Activated CD8-positive, alpha-beta memory T cell treated with anti-CD3 and anti-CD28 coated beads for 24 hours (primary cell): ENCODE data around the gene SHISA8.
"Not testable (repeated sequence)": the region's sequence is repeated elsewhere in the genome, so short reads cannot be mapped to it uniquely, and the experiment has no call there.

Experiments
- DNase-seq: peaks from one replicate; pipeline ENCODE4 v3.0.0-alpha.2; 2020

SHISA8 gene

GRCh38 chr22:41915035-41915785, at the start of gene SHISA8:
TSS of gene SHISA8 (minus strand) at chr22:41915074. CDS start at chr22:41914667, 407 bp downstream.
- peak; percentile 78 for DNase-seq

- DNase-seq: no peak
These were observed 49.2 kb upstream of the SHISA8 start for GRCh38 chr22:41964112-41964491.

- DNase-seq: no peak
These were observed 48.7 kb upstream of the SHISA8 start for GRCh38 chr22:41963453-41964111.

- DNase-seq: no peak
These were observed 43.2 kb upstream of the SHISA8 start for GRCh38 chr22:41957941-41958556.

GRCh38 chr22:41952713-41953112, 37.8 kb upstream of the SHISA8 start:
- no peak for DNase-seq

- DNase-seq: no peak
These were observed 37.1 kb upstream of the SHISA8 start, which contains the start of gene SMIM45 for GRCh38 chr22:41951898-41952474. TSS of gene SMIM45 (plus strand) at chr22:41952150.

- DNase-seq: no peak
These were observed 34.6 kb upstream of the SHISA8 start for GRCh38 chr22:41949297-41949965.

GRCh38 chr22:41948928-41949296, 34.0 kb upstream of the SHISA8 start:
- DNase-seq: not testable (repeated sequence)

- DNase-seq: no peak
These were observed 33.3 kb upstream of the SHISA8 start for GRCh38 chr22:41948142-41948541.

GRCh38 chr22:41947424-41948080, 32.7 kb upstream of the SHISA8 start:
- no peak for DNase-seq

GRCh38 chr22:41946629-41947423, 32.0 kb upstream of the SHISA8 start, which contains the start of gene CENPM:
TSS of gene CENPM (minus strand) at chr22:41947152. CDS start at chr22:41947076, 76 bp downstream.
- DNase-seq: peak; percentile 98

GRCh38 chr22:41943661-41944209, 28.9 kb upstream of the SHISA8 start:
- no peak for DNase-seq

- peak; percentile 92 for DNase-seq
These were observed 26.2 kb upstream of the SHISA8 start for GRCh38 chr22:41940832-41941765.

GRCh38 chr22:41939981-41940831, 25.3 kb upstream of the SHISA8 start:
- peak; percentile 91 for DNase-seq

GRCh38 chr22:41936894-41937169, 22.0 kb upstream of the SHISA8 start:
- DNase-seq: no peak

GRCh38 chr22:41935509-41935908, 20.6 kb upstream of the SHISA8 start:
- DNase-seq: no peak

GRCh38 chr22:41935015-41935351, 20.1 kb upstream of the SHISA8 start:
- DNase-seq: no peak

GRCh38 chr22:41934284-41935014, 19.6 kb upstream of the SHISA8 start:
- DNase-seq: no peak
